NCI-H2227 treated with DMSO at 0.1 percent for 48 hours (cell line): ENCODE measurements around the gene FOXR1.
"Not testable (repeated sequence)": the region's sequence is repeated elsewhere in the genome, so short reads cannot be mapped to it uniquely, and the experiment has no call there.

ENCODE experiments used
- DNase-seq: peaks from one replicate; lab custom pipeline; 2025; lab: John Stamatoyannopoulos, UW

Gene FOXR1

DNA sequence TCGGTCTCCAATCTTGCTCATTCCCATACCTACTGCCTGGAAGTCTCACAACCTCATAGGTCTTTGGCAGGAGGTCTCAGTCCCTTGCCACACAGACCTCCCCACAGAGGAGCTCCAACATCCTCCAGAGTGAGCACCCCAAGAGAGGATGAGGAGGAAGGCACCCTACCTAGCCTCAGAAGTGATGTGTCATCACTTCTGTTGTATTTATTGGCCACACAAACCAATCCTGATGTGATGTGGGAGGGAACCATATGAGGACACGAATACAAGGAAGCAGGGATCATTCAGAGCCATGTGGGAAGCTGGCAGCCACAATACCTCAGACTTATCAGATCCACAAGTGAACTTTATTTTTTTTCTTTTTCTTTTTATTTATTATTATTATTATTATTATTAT lies 24.5 kb upstream of the FOXR1 start:
- no peak for DNase-seq

DNA sequence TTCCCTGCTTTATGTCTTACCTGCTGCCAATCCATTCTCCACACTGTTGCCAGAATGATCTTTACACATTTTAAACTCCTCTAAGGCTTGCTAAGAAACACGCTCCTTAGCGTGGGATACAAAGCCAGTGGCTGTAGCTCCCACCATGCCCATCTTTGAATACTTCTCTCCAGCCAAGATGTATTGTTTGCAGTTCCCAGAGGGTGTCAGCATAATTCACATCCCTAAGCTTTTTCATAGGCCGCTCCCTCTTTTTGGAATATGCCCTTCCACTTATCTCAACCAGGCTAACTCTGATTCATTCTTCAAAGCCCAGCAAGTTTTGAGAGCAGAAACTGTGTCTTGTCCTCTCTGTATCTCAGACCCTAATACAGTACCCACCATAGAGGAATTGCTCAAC lies 23.6 kb upstream of the FOXR1 start:
- DNase-seq = no peak

DNA sequence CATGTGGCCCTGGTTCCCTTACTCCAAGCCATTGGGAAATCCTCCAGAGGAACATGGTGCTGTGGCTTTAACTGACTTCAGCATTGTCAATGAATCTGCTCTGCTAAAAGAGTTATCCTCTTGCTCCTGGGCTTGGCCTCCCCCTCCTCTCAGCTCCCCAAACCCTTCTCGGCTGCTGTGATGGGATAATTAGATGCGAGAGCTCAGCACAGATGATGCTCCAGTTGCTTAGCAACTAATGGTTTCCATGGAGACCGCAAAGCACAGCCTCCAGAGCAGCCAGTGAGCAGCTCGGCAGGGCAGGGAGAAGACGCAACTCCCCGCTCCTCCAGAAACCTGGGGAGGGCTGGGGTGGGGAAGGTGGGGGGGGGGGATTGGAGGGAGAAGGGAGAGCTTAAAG lies 18.3 kb upstream of the FOXR1 start:
- peak; percentile 74 for DNase-seq

DNA sequence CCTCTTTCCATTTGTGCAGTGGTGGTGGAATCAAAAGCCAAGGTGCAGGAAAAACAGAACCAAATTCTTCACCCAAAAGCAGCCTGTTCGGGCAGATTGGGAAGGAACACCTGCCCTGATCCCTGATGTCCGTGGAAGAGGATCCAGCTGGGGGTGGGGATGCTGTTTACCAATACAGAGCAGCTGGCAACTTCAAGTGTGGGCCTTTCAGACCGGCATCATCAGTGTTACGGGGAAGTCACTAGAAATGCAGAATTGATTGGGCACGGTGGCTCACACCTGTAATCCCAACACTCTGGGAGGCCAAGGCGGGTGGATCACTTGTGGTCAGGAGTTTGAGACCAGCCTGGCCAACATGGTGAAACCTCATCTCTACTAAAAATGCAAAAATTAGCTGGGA lies 17.6 kb upstream of the FOXR1 start:
- DNase-seq = not testable (repeated sequence)

DNA sequence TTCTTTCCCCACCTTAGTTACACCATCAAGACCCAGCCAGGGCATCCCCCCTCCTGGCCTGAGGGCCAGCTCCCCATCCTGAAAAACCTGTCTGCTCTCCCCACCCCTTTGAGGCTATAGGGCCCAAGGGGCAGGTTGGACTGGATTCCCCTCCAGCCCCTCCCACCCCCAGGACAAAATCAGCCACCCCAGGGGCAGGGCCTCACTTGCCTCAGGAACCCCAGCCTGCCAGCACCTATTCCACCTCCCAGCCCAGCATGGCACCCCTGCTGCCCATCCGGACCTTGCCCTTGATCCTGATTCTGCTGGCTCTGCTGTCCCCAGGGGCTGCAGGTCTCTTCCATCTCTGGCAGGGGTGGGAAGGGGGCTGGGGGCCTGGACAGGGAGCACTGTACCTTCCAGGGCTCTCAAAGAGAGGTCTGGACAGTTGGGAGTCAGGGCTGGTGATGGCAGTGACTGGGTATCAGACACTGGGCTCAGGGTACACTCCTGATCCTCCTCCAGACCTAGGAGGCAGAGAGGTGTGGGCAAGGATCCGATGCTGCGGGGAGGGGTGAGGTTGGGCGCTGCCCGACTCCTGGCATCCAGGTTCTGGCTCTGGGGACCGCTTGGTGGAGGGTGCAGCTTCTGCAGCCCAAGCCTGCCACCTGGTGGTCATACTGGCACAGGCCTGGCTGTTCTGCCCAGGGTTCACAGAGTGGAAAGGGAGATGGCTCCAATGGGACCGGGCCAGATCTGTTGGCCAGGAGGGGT lies 15.3 kb upstream of the FOXR1 start, which contains the start of gene UPK2:
Gene UPK2, plus strand, starts transcription at position 205 of the 753 bp plus-strand sequence. Its CDS starts 53 bp downstream, at position 258.
- DNase-seq = peak; percentile 58

DNA sequence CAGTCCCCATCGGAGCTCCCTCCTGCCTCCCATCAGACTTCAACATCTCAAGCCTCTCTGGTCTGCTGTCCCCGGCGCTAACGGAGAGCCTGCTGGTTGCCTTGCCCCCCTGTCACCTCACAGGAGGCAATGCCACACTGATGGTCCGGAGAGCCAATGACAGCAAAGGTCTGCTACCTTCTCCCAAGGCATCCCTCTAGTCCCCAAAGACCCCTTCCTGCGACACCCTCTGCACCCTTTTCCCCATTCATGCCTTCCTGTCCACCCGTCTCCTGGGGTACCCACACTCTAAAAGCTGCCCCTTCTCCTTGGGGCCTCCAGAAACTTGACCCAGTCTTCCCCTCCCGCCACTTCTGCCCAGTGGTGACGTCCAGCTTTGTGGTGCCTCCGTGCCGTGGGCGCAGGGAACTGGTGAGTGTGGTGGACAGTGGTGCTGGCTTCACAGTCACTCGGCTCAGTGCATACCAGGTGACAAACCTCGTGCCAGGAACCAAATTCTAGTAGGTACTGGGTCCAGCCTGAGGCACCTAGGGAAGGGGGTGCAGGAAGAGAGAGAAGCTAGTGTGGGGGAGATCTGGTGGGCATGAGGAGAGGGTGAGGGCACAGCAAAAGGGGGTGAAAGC lies 14.6 kb upstream of the FOXR1 start:
- no peak for DNase-seq

DNA sequence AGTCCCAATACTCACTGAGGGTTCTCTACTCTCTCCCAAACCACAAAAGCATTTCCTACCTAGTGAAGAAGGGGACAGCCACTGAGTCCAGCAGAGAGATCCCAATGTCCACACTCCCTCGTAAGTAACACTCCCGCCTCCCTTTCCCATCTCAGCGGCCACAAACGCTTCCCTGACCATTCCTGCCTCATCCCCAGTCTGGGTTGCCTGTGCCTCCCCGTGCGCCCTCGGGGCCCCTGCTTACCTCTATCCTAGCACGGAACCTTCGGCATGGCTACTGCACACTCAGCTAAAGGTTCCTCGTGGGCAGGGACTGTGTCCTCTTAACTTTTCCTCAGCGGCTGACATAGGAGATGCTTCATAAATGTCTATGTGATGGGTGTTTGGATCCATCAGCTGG lies 14.0 kb upstream of the FOXR1 start:
- DNase-seq = no peak

DNA sequence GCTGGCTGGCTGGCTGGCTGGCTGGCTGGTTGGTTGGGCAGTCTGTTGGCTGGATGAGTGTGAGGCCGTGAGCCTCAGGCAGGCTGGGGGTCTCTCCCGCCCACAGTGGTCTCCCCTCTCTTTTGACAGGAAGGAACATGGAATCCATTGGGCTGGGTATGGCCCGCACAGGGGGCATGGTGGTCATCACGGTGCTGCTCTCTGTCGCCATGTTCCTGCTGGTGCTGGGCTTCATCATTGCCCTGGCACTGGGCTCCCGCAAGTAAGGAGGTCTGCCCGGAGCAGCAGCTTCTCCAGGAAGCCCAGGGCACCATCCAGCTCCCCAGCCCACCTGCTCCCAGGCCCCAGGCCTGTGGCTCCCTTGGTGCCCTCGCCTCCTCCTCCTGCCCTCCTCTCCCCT lies 13.6 kb upstream of the FOXR1 start:
- no peak for DNase-seq

DNA sequence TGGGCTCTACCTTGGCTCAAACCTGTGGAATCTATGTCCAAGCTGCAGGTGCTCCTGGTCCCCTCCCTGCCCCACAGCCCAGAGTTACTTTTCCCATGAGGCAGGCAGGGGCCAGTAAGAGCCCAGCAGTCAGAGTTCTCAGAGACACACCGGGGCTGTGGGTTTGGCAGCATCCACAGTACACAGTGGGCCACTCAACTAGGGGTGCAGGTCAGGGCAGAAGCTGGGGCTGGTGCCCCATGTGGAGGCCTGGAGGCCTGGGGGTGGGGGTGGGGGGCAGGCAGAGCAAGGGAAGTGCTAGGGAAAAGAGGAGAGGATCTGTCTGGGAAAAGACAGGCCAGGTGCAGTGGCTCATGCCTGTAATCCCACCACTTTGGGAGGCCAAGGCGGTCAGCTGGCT lies 13.0 kb upstream of the FOXR1 start:
- no peak for DNase-seq

DNA sequence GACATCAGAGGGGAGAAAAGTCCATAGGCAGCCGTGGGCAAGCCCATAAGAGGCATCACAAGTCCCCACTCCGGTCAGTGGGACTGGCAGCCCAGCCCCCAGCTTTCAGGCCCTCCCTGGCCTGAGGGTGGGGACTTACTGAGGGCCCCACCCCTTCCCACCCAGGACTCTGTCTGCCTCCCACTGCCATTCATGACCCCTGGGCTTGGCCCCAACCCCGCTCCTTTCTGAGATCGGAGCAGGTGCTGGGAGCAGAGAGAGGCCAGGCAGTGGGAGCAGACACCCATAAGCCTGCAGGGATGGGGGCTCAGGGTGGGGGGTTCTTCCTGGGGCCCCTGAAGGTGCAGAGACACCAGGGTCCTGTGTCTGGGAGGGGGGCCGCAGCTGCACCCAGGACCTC lies 10.4 kb upstream of the FOXR1 start:
- DNase-seq = no peak

DNA sequence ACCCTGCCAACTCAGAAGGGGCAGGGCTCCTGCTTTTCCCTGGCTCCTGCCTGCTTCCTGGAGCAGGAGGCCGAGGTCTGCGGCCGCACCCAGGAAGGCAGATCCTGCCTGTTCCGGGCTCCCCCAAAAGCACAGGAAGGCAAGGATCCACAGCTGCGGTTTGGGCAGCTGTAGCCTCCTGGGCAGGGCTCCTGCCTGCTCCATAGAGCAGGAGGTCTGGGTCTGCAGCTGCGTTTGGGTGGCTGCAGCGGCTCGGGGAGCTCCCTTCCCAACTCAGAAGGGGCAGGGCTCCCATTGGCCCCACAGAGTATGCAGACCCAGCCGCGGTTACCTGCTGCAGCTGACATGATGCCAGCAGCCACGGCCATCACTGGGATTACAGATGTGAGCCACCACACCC lies 10.0 kb upstream of the FOXR1 start:
- no peak for DNase-seq

DNA sequence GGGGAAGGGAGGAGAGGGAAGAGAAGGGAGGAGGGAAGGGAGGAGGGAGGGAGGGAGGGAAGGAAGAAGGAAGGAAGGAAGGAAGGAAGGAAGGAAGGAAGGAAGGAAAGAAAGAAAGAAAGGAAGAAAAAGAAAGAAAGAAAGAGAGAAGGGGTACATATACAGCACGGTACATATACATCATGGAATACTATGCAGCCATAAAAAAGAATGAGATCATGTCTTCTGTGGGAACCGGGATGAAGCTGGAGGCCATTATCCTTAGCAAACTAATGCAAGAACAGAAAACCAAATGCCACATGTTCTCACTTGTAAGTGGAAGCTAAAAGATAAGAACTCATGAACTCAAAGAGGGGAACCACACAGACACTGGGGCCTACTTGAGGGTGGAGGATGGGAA lies 2.1 kb upstream of the FOXR1 start:
- not testable (repeated sequence) for DNase-seq

DNA sequence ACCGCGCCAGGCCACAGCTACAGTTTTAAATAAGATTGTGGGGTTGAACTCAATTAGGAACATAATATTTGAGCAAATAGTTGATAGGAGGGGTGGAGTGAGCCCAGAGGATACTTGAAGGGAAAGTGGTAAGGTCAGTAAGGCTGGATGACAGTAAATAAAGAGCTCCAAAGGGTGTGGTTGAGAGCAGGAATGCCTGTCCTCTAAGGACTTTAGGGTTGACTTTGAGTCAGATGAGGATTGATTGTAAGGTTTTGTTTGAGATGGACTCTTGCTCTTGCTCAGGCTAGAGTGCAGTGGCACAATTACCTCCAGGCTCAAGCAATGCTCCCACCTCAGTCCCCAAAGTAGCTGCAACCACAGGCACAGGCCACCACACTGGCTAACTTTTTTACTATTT lies 2.4 kb downstream of the FOXR1 start:
- no peak for DNase-seq

DNA sequence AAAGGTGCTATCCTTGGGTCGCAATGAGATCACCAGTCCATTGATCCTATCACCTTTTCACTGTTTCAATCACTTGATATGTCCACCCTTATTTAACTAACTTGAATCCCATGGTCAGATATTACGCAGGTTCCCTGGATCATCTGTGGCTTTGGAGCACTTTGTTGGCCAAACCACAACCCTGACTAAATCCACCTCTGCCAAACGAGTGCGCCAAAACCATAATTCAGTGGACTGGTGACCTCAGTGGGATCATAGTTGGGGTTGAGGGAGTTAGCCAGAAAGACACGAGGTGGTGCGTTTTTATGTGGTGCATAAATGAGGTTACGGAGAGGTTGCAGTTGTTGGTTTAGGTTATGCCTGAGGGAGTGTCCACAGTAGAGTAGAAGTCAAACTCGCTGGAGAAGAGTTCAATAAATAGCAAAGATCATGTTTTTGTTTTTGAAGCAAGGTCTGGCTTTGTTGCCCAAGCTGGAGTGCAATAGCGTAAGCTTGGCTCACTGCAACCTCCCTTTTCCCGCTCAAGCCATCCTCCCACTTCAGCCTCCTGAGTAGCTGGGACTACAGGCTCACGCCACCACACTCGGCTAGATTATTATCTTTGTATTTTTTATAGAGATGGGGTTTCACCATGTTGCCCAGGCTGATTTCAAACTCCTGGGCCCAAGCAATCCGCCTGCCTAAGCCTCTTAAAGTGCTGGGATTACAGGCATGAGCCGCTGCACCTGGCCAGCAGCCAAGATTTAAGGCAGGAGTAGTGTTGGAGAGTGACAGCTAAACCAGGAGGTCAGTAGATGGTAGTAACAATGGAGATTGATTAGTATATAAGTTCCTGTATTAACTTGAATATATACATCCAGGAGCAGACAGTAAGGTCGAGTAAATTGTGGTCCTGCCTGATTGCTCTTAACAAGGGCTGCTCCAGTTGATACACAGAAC lies 4.5 kb downstream of the FOXR1 start:
- DNase-seq = peak; percentile 37

DNA sequence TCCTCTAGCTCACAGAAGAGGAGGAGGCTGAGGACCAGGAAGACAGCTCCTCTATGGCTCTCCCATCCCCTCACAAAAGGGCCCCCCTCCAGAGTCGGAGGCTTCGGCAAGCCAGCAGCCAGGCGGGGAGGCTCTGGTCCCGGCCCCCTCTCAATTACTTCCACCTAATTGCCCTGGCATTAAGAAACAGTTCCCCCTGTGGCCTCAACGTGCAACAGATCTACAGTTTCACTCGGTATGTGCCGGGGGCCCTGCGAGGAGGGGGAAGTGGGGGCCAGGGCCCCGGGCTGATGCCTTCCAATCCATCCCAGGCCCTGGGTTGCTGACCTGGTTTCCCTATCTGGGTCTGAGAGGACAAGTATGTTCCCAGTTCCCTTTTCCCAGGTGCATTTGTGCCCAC lies 7.9 kb downstream of the FOXR1 start:
- DNase-seq = peak; percentile 22

DNA sequence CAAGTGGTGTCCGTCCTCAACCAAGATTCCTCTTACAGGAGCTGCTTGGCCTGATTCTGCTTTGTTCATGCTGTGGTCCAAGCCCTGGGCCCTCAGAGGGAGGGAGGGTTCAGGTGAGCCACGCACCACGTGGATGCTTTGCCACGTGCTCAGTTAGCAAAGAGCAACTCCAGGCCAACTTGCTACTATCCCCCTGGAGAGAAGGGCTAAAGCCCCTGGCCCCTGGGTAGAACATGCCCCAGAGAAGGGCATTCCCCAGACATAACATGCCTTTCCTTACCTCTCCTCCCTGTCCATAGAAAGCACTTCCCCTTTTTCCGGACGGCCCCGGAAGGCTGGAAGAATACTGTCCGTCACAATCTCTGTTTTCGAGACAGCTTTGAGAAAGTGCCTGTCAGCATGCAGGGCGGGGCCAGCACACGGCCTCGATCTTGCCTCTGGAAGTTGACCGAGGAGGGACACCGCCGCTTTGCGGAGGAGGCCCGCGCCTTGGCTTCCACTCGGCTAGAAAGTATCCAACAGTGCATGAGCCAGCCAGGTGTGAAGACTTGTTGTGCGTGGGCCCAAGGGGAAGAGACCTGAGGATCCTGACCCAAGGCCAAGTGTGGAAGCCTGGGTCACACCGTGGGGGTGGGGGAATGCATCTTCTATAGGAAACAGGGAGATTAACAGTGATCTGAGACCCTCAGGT lies 8.8 kb downstream of the FOXR1 start:
- DNase-seq = no peak

DNA sequence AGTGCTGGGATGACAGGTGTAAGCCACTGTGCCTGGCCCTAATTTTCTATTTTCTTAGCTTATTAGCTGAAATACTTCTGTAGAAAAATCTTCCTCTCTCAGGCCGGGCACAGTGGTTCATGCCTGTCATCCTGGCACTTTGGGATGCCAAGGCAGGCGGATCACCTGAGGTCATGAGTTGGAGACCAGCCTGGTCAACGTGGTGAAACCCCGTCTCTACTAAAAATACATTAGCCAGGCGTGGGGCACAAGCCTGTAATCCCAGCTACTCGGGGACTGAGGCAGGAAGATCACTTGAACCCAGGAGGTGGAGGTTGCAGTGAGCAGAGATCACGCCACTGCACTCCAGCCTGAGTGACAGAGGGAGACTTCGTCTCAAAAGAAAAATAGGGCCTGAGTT lies 12.8 kb downstream of the FOXR1 start:
- not testable (repeated sequence) for DNase-seq

DNA sequence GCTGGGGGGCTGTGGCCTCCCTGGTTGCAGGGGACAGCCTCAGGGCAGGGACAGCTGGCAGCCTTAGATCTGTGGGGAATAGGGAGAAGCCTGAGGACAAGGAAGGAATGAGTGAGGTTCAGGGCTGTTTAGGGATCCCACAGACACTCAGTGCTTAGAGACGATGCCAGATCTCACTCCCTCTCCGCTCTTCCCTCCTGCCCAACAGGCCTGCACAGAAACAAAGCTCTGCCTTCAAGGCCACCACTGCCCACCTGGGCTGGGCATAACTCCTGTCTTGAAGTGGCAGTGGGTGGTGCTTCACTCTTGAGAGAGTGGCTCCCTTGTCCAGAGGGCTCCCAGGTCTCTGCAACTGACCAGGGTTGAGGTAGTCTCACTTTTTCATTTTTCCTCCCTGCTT lies 13.3 kb downstream of the FOXR1 start:
- DNase-seq = no peak

DNA sequence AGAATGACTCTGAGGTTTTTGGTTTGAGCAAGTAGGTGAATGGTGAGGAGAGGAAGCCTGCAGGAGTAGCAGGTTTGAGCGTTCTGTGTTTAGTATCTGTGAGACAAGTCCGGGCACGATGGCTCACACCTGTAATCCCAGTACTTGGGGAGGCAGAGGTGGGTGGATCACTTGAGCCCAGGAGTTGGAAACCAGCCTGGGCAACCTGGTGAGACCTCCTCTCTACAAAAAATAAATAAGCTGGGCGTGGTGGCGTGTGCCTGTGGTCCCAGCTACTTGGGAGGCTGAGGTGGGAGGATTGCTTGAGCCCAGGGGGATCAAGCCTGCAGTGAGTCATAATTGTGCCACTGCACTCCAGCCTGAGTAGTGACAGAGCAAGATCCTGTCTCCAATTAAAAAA lies 16.7 kb downstream of the FOXR1 start:
- DNase-seq = no peak

DNA sequence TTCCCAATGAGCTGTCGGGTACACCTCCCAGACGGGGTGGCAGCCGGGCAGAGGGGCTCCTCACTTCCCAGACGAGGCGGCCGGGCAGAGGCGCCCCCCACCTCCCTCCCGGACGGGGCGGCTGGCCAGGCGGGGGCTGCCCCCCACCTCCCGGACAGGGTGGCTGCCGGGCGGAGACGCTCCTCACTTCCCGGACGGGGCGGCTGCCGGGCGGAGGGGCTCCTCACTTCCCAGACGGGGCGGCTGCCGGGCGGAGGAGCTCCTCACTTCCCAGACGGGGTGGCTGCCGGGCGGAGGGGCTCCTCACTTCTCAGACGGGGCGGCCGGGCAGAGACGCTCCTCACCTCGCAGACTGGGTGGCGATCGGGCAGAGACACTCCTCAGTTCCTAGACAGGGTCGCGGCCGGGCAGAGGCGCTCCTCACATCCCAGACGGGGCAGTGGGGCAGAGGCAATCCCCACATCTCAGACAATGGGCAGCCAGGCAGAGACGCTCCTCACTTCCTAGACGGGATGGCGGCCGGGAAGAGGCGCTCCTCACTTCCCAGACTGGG lies 20.0 kb downstream of the FOXR1 start:
- DNase-seq = not testable (repeated sequence)

DNA sequence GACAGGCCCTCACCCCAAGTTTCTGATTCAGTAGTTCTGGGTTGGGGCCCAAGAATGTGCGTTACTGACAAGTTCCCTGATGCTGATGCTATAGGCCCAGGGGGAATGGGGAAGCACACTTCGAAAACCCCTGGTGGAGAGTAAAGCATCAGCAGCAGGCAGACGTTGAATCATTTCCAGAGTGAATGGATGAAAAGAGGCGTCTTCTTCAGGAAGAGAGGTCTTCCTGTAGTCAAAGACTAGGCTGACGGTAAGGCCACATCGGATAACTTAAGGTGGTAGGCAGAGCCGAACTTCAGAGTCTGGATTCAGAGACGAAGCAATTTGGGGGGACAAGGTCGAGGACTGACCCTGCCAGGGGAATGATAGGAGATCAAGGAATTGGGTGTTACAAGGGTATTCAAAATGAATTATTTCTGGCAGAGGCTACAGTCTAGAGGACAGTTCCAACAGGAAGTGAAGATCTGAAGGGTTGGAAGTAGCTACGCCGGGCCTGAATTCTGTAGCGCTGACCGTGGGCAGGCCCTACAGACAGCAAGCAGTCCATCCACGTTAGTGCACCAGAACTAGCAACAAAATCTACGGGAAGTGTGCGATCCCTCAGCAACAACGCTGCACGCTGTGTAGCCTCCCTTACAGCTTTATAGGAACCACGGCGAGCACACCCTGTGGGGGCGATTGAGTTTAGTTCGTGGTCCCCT lies 25.5 kb downstream of the FOXR1 start:
- DNase-seq = no peak
